ENCODE results near the gene SCAF4.

Gene SCAF4

DNA sequence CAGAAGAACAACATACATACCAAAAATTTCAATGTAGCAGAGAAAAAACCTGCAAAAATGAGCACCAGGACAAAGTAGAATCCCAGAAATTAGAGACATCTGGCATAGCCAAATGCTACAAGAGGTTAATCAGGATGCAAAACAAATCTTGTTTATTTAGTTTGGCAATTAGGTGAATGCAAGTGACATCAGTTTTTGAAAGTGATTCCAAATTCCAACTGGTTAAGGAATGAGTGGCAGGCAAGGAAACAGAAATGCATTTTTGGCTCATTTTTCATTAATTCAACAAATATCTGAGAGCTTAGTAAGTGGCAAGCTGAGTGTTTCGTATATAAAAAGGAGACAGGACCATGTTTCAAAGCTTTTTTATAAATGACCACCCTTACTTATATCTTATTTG, 21.3 kb downstream of the SCAF4 start:
- no peak for DNase-seq

DNA sequence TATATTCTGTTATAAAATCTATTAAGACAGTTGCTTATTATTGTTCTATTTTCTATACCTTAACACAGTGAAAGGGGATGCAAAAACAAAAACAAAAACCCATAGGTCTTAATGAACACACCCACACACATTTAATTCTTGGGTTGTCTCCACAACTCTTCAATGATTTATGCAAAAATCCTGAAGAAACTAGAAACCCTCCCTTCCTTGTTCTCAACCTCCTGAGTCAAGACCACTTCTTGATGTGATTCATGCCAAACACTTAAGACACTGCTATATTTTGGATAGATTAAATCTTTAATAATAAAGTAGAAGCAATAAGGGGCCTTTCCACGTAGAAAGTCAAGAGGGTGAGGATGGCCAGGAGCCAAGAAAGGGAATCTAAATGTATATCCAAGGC, 23.4 kb downstream of the SCAF4 start:
- no peak for DNase-seq

DNA sequence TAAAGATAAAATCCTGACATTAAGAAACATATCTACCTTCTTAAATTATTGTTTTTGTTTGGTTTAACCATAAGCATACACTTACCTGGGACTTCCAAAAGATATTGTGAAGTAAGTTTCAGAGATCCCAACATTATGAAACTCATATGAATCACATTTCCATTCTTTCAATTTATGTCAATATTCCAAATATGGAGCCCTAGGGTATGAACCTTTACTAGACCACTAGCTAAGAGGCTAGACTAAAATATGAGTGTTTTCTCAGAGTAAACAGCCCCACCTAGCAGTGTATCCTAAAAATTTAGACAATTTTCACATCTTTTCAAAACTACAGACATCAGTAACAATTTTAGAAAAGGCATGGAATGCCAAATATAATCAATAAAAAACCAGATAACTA, 24.4 kb downstream of the SCAF4 start:
- DNase-seq, result no peak

DNA sequence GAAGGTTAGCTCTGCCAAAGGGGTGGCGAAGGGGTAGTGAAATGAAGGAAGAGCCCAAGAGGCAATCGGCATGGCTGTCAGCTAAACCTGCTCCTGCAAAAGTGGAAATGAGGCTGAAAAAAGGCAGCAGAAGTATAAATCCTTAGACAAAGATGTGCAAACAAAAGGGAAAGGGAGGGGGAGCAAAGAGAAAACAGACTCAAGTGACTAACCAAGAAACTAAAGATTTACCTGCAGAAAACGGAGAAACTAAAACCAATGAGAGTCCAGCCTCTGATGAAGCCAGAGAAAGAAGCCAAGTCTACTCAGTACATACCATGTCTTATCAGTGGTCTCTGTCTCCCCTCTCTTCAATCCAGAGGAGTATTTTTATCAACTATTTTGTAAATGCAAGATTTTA, 25.4 kb downstream of the SCAF4 start:
- no peak for DNase-seq

DNA sequence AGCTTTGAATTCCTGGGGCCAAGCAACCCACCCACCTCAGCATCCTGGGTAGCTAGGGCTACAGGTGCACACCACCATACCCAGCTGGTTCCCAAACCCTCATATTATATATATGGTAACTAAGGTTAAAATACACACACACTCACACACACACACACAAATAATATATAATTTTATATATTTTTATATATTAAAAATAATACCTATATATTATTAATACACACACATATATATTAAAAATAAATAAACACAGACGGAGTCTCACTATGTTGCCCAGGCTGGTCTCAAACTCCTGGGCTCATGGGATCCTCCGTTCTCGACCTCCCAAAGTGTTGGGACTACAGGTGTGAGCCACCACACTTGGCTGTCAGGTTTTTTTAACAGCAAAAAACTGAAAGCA, 31.9 kb downstream of the SCAF4 start:
- DNase-seq, result no peak

DNA sequence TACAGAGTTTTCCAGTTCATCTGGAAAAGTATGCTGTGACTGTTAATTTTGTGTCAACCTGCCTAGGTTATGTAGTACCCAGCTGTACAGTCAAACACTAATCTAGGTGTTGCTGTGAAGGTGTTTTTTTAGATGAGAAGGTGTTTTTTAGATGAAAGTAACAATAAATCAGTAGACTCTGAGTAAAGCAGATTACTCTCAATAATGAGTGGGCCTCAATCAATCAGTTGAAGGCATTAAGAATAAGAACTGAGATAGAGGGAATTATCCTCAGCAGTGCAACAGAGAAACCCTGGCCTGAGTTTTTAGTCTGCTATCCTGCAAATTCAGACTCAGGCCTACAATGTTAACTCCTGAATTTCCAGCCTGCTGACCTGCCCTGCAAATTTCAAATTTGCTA, 33.5 kb downstream of the SCAF4 start:
- DNase-seq, result no peak

DNA sequence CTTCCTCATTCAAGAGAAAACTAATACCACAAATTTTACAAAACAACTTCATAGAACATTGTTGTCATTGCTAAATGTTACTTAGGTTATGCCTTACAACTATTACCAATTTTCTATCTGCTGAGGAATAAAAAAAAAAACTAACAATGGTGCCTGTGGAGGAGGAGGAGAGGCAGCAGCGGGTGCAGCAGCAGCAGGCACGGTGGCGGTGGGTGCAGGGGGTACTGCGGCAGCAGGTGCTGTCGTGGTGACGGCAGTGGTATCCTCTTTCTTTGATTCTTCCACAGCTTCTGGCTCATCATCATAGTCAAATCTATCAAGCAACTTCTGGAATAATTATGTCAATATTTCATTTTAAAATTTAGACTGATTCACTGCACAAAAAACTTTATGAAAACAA, 35.5 kb downstream of the SCAF4 start:
- DNase-seq, result no peak

DNA sequence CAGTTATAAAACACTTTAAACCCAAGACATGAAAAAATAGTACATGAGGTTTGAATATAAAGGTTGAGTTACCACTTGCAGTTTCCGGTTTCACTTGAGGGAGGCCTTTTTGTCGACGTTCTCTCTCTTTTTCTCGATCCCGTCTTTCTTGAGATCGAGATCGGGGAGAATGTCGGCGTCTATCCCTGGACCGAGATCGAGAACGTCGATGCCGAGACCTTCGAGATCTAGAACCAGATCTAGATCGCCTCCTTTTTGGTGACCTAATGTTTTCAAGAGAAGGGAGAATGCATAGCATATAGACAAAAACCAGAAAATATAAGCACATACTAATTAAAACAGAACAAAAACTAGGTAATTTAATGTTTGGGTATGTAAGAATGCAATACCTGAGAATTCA, 38.7 kb downstream of the SCAF4 start:
- DNase-seq, result no peak

DNA sequence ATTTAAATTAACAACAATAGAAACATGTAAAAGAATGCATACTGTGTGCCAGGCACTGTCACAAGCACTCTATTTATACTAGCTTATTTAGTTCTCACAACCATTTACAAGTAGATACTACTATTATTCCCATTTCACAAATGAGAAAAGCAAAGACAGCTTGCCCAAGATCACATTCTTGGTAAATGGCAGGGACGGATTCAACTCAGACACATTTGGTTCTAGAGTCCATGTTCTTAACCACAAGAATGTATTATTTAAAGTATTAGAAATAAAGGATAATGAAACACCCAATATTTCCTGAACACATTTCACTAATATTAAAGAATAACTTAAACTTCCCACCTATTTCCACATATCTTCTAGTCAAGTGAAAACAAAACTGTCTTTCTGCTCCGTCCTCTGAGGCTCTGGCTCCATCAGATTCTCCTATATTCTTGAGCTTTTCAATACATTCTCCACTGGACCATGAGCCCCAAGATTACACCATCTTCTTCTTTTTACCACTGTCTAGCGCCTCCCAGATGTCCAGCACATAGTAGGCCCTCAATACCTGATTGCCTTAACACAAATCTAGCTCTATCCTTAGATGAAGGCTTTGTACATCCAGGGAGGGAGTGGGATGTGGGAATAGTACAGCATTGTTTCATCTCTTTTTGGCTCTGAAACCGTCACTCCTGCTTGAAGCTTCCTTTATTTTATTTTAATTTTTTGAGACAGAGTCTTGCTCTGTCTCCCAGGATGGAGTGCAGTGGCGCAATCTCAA, 43.1 kb downstream of the SCAF4 start:
- no peak for DNase-seq

DNA sequence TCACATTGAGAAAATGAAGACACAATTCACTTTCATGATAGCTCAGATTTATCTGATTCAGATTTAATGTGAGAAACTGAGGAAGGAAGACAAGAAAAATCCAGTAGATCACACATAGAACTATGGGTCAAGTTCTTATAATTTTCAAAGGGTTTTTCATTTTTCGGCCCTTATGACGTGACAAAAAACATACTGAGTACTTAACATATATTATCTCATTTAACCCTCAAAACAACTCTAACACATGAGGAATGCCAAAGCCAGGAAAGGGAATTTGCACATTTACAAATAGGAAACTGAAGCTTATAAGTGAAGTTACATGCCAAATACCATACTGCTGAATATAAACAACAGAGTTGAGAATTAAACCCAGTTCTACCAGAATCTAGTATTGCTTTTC, 44.8 kb downstream of the SCAF4 start:
- DNase-seq, result no peak

DNA sequence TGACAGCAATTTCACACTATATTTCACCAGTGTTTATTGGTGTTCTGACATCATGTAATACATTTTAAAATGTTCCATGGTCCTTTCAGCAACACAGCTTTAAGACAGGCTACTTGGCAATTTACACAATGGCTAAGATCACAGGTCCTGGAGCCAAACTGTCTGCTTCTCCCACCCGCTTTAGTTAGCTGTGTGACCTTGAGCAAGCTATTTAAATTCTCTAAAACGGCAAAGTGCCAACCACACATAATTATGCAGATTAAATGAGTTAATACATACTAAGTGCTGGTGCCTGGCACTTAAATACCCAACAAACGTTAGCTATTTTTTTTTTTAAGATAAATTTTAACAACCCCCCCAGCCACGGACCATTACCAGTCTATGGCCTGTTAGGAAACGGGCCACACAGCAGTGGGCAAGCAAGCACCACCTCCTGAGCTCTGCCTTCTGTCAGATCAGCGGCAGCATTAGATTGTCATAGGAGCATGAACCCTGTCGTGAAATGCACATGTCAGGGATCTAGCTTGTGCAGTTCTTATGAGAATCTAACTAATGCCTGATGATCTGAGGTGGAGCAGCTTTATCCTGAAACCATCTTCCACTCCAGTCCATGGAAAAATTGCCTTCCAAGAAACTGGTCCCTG, 45.5 kb downstream of the SCAF4 start:
- no peak for DNase-seq

DNA sequence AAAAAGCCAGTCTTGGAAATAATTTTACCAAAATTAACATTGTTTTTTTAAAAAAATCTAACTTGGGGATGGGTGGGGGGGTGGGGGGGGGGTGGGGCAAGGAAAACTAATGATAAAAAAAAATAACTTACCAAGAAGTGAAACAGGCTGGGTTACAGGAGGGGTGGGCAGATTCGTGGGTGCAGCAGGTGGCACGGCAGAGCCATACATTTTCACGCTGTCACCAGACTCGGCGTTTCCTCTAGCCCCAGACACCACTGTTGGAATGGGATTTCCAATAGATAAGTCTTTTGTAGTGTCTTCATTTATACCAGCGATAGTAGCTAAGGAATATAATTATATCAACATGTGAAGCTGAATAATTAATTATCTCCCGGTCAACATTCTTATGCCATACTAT, 47.0 kb downstream of the SCAF4 start:
- DNase-seq, result no peak

DNA sequence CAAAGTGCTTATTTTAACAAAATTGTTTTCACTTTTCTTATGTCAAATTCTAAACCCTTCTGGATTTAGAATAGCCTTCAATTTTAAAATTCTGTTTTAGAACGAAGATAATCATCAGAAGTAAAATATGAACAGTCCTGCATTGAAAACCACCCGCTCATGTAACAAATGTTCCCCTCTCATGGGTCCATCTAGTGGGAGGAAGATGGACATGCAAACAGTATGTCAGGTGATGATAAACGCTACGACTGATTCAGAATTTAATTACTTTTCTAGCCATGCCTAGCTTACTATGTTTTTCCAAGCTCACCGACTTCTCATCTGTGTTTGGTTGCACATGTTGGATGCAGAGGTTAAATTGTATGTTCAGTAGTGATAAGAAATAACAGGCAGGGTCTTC, 48.9 kb downstream of the SCAF4 start:
- no peak for DNase-seq

DNA sequence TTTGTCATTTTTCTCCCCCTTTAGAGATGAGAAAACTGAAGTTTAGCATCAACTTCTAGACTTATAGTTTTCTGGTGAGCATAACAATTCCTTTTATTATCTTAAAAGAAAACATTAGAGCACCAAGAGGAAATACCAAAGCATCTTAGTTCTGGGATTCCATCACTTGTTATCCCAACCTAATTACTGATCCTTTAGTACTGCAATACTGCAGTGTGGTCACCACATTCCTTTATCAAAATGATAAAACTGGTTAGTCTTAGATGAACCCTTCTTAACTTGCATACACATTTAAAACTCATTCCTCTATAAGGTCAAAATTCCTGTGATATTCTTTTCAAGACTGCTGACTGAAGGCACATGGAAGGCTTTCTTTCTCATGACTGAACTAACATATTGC, 49.3 kb downstream of the SCAF4 start:
- no peak for DNase-seq

DNA sequence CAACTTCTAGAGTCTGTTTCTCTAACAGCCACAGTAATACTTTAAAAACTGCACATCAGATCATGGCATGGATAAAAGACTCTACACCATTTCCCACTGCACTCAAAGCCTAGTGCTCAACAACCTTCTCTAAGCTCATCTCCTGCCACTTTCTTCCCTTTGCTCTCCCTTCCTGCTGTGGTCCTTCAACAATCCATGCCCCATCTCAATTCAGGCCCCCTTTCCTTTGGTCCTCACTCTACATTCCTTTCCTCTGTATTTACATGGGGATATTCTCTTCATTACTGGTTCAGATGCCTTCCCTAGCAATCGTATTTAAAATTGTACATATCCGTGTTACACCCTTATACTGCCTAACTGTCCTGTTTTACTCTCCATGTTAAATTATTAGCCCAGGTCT, 53.4 kb downstream of the SCAF4 start:
- no peak for DNase-seq

DNA sequence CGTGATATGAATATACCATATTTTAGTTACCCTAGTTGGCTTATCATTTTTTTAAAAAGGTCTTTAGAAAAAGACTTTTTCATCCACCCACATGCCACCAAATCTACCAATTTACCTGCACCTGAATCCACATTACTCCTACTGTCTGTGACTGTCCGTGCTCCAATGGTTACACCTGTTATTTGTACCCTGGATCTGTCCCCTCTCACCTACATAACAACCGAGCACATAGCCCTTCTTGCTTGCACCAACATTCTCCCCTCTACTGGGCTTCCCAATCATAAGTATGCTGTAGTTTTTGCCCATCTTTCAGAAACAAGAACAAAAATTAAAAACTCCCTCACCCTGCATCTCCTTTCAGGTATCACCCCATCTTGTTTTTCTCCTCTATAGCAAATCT, 54.9 kb downstream of the SCAF4 start:
- DNase-seq, result no peak

DNA sequence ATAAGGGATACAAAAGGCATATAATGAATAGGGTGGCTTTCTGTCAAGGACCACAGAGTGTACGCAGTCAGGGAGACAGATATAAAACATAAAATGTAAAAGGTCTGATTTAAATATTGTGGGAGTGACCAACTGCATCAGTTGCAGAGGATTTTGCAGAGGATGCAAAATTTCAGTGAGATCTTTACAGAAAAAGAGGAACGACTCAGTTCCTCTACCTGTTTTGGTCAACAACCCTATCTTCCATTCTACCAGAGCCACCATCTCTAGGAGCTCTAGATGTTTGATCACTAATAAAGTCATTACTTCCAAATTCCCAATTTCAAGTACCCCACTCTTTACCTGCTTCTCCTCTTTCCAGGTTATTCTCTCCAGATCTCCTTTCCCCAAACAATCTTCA, 56.0 kb downstream of the SCAF4 start:
- DNase-seq, result no peak

DNA sequence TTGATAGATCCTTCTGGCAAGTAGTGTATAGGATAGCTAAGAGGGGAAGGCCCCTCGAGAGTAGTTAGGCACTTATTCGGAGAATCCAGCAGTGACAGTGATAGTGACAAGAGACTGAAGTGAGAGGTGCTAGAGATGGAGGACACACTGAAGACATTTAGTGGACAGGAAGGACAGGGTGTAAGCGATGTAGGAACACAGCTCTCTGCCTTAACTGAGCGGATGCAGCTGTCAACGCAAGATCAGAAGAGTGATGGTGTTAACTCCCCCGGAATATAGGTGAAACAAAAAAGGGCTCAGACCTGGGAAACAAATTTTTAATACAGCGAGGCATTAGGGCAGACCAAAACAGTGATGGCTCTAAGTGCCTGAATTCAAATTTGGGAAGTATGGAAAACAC, 56.6 kb downstream of the SCAF4 start:
- no peak for DNase-seq

DNA sequence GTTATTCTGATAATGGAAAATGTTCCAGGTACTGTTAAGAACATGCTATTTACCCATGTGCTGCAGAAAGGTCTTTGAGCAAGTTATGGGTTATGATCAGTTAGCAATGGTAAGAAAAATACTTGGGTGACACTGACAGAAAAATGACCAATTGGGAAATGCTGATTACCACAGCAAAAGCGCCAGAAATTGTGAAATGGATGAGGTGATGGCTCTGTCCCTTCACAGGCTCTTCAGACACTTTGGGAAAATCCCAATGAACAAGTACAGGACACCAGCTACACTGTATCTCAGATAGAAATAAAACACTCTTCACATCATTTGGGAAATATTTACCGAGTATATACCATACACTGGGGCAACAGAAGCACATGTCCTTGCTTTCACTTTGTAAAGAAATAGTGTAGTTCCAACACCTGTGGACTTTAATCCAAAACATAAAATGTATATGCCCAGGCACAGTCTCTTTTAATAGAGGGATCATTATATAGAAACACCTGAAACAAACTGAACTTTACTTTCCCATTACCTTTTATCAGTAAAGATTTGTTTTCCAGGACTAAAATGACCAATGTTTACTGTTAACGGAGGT, 58.5 kb downstream of the SCAF4 start:
- DNase-seq, result no peak

DNA sequence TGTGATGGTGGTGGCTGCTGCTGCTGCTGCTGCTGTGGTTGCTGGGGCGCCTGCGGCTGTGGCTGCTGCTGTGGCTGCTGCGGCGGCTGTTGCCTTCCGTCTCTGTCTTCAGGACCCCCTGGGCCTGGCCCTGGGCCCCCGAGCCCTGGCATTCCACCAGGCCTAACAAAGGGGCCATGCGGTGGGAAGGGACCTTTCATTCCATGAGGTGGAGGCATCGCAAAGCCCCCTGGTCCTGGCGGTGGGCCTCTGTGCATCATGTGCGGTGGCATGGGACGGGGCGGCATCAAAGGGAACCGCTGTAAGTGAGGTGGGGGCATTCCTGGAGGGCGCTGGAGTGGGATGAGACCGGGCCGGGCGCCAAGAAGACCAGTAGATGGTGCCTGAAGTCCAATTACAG, 60.0 kb downstream of the SCAF4 start:
- no peak for DNase-seq

DNA sequence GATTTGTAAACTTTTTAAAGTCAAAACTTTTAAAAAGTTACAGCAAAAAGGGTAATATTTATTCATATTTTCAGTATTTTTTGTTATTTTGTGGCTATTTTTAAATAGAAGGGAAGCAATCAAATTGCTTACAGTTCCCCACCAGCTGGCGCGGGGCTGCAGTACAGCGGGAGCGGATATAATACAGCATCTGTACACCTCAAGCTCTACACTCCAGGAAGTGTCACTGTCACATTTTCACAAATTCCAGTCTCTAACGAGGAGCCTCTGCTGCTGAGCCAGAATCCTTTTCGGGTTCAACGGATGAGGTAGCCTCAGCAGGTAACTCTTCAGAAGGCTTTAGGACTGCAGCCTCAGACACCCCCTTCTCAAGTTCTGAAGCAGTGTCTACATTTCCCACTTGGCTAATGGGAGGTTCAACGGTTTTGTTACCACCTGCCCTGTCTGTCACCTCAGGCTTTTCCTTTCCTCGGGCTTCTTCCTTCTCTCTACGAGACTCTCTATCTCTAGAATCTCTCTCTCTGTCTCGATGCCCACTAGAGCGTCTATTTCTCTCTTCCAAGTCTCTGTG, 60.7 kb downstream of the SCAF4 start:
- DNase-seq, result no peak

DNA sequence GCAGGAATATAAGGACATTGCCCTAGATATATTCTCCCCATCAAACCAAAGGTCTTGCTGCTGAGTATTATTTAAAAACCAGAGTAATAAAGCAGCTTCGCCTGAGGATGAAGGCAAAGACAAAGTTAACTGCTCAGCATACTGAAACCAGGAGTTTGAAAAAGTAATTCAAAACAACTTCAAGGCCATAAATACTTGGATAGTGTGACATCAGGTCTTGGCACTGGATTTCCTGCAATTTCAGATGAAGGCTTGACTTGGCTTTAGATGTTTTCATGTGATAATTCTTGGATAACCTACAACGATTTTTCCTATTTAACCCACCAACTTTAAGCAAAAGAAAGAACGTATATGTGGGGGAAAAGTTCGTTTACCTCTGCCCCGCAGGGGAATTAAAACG, 61.8 kb downstream of the SCAF4 start:
- DNase-seq, result no peak

DNA sequence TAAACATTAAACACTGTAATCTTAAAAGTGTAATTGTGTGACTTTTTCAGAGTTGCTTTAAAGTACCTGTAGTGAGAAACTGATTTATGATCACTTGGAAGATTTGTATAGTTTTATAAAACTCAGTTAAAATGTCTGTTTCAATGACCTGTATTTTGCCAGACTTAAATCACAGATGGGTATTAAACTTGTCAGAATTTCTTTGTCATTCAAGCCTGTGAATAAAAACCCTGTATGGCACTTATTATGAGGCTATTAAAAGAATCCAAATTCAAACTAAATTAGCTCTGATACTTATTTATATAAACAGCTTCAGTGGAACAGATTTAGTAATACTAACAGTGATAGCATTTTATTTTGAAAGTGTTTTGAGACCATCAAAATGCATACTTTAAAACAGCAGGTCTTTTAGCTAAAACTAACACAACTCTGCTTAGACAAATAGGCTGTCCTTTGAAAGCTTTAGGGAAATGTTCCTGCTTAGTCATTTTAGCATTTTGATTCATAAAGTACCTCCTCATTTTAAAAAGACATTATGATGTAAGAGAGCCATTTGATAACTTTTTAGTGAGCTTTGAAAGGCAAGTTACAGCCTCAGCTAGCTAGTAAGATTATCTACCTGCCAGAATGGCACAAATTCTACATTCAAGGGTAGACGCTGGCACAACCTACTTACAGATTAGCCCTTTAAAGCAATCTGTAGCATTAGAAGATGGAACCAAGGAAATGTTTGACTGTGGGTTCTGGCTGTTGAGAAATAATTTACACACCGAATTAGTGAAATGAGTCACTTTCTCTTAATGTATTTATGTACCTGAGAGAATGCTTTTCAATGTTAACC, 63.0 kb downstream of the SCAF4 start:
- no peak for DNase-seq
